H9 (cell line): ENCODE data around the gene PAFAH1B2. TPM values are rescaled to one million over a fixed set of nuclear protein-coding genes. Genes with fewer than 3 reads are reported as not detected.

Experiments used
- DNase-seq: peaks from one replicate; pipeline ENCODE4 v3.0.0-alpha.2; 2017
- H2AFZ ChIP-seq: one replicate; pipeline ENCODE4 v1.6.1; 2013; ENCODE audit warnings: mild to moderate bottlenecking, low read length, control low read depth, moderate library complexity
- H2AK5ac ChIP-seq: 2 replicates; pipeline ENCODE4 v1.6.1; 2013; ENCODE audit warnings: low read length, control low read depth, mixed read lengths; ENCODE audit not compliant: insufficient read length
- H2BK120ac ChIP-seq: one replicate; pipeline ENCODE4 v1.6.1; 2013; ENCODE audit warnings: low read depth, mild to moderate bottlenecking, low read length, control low read depth, inconsistent platforms; ENCODE audit not compliant: poor library complexity, severe bottlenecking
- H2BK12ac ChIP-seq: 2 replicates; pipeline ENCODE4 v1.6.1; 2013; ENCODE audit warnings: low read length, control low read depth, mixed read lengths, low read depth; ENCODE audit not compliant: insufficient read length
- H2BK15ac ChIP-seq: 2 replicates; pipeline ENCODE4 v1.6.1; 2013; ENCODE audit warnings: low read depth, low read length, control low read depth
- H2BK20ac ChIP-seq: one replicate; pipeline ENCODE4 v1.6.1; 2013; ENCODE audit warnings: low read depth, mild to moderate bottlenecking, low read length, control low read depth, inconsistent platforms; ENCODE audit not compliant: poor library complexity, severe bottlenecking
- H2BK5ac ChIP-seq: 2 replicates; pipeline ENCODE4 v1.6.1; 2013; ENCODE audit warnings: low read length, control low read depth, mixed read lengths; ENCODE audit not compliant: insufficient read length
- H3K14ac ChIP-seq: 2 replicates; pipeline ENCODE4 v1.6.1; 2013; ENCODE audit warnings: low read length, control low read depth; ENCODE audit not compliant: insufficient read depth
- H3K18ac ChIP-seq: 2 replicates; pipeline ENCODE4 v1.6.1; 2013; ENCODE audit warnings: low read depth, mild to moderate bottlenecking, mixed read lengths, low read length, control low read depth; ENCODE audit not compliant: insufficient read length
- H3K23ac ChIP-seq: 2 replicates; pipeline ENCODE4 v1.6.1; 2013; ENCODE audit warnings: low read length, control low read depth, mixed read lengths, low read depth; ENCODE audit not compliant: insufficient read length
- H3K23me2 ChIP-seq: 2 replicates; pipeline ENCODE4 v1.6.1; 2013; ENCODE audit warnings: low read depth, mild to moderate bottlenecking, mixed read lengths, low read length, control low read depth; ENCODE audit not compliant: insufficient read length, poor library complexity, severe bottlenecking
- H3K27ac ChIP-seq: 2 replicates; pipeline ENCODE4 v1.5.1; 2013; ENCODE audit warnings: low read length, control low read depth, mixed read lengths, low read depth; ENCODE audit not compliant: insufficient read length
- H3K27me3 ChIP-seq: 2 replicates; pipeline ENCODE4 v1.6.1; 2013; ENCODE audit warnings: low read length, control low read depth, inconsistent platforms; ENCODE audit not compliant: insufficient read depth
- H3K4ac ChIP-seq: 2 replicates; pipeline ENCODE4 v1.6.1; 2013; ENCODE audit warnings: low read depth, mild to moderate bottlenecking, control low read depth, inconsistent platforms, low read length, moderate library complexity
- H3K4me1 ChIP-seq: 2 replicates; pipeline ENCODE4 v1.6.1; 2013; ENCODE audit warnings: low read length, control low read depth, inconsistent platforms; ENCODE audit not compliant: insufficient read depth
- H3K4me2 ChIP-seq: 2 replicates; pipeline ENCODE4 v1.6.1; 2013; ENCODE audit warnings: low read length, control low read depth, mixed read lengths; ENCODE audit not compliant: insufficient read length, insufficient read depth
- H3K56ac ChIP-seq: 2 replicates; pipeline ENCODE4 v1.6.1; 2013; ENCODE audit warnings: low read depth, mild to moderate bottlenecking, mixed read lengths, low read length, control low read depth; ENCODE audit not compliant: insufficient read length
- H3K79me1 ChIP-seq: 2 replicates; pipeline ENCODE4 v1.6.1; 2013; ENCODE audit warnings: low read depth, mild to moderate bottlenecking, moderate library complexity, low read length, control low read depth, inconsistent platforms; ENCODE audit not compliant: insufficient read depth, poor library complexity, severe bottlenecking
- H3K79me2 ChIP-seq: 2 replicates; pipeline ENCODE4 v1.6.1; 2013; ENCODE audit warnings: low read length, control low read depth, inconsistent platforms; ENCODE audit not compliant: insufficient read depth
- H3K9ac ChIP-seq: 2 replicates; pipeline ENCODE4 v1.6.1; 2013; ENCODE audit warnings: low read length, control low read depth, mixed read lengths; ENCODE audit not compliant: insufficient read length; ENCODE audit errors: extremely low read depth
- H3K9me3 ChIP-seq: one replicate; pipeline ENCODE4 v1.6.1; 2013; ENCODE audit warnings: low read depth, low read length, inconsistent platforms; ENCODE audit not compliant: control insufficient read depth
- H3T11ph ChIP-seq: one replicate; pipeline ENCODE4 v1.6.1; 2013; ENCODE audit warnings: mild to moderate bottlenecking, low read length, control low read depth, inconsistent platforms
- H4K20me1 ChIP-seq: one replicate; pipeline ENCODE4 v1.6.1; 2013; ENCODE audit not compliant: control insufficient read depth, insufficient read length, insufficient read depth
- H4K5ac ChIP-seq: 2 replicates; pipeline ENCODE4 v1.6.1; 2013; ENCODE audit warnings: low read depth, mild to moderate bottlenecking, mixed read lengths, low read length, control low read depth; ENCODE audit not compliant: insufficient read length
- H4K8ac ChIP-seq: replicated peaks from 2 replicates; pipeline ENCODE4 v1.6.1; 2013; ENCODE audit warnings: low read length, control low read depth, mixed read lengths, low read depth; ENCODE audit not compliant: insufficient read length
- H4K91ac ChIP-seq: 2 replicates; pipeline ENCODE4 v1.6.1; 2013; ENCODE audit warnings: low read depth, mild to moderate bottlenecking, moderate library complexity, mixed read lengths, low read length, control low read depth; ENCODE audit not compliant: insufficient read length
- H3K27ac Mint-ChIP-seq, 3 experiments: 2 replicates in 2 of 3; 3 replicates in 1 of 3; pipeline ENCODE4 v1.8.0; 2020 to 2021; ENCODE audit warnings: mixed read lengths in 3 of 3, mild to moderate bottlenecking in 1 of 3, moderate library complexity in 1 of 3
- H3K27me3 Mint-ChIP-seq: 2 replicates; pipeline ENCODE4 v1.8.0; 2021; ENCODE audit warnings: low read depth, mild to moderate bottlenecking, moderate library complexity, mixed read lengths
- H3K36me3 Mint-ChIP-seq, 3 experiments: 2 replicates in 2 of 3; 3 replicates in 1 of 3; pipeline ENCODE4 v1.8.0; 2020 to 2021; ENCODE audit warnings: low read depth in 3 of 3, mixed read lengths in 3 of 3; ENCODE audit not compliant: insufficient read depth in 1 of 3
- H3K4me1 Mint-ChIP-seq, 2 experiments: 2 replicates each; pipeline ENCODE4 v1.8.0; 2020; ENCODE audit warnings: mixed read lengths in 2 of 2
- H3K4me3 Mint-ChIP-seq, 2 experiments: 2 replicates in 1 of 2; 3 replicates in 1 of 2; pipeline ENCODE4 v1.8.0; 2020 to 2021; ENCODE audit warnings: mild to moderate bottlenecking in 2 of 2, mixed read lengths in 2 of 2, moderate library complexity in 1 of 2
- H3K9me3 Mint-ChIP-seq, 2 experiments: 2 replicates in 1 of 2; 3 replicates in 1 of 2; pipeline ENCODE4 v1.8.0; 2020; ENCODE audit warnings: mild to moderate bottlenecking in 2 of 2, mixed read lengths in 2 of 2, moderate library complexity in 1 of 2
- WGBS: extraction: QIAGEN DNeasy Blood & Tissue Kit; methylation state at CpG from one replicate; pipeline ENCODE4 v1.1.7; 2013; ENCODE audit warnings: missing lambda C conversion rate, low lambda C conversion rate, mixed read lengths; ENCODE audit not compliant: insufficient read length; ENCODE audit errors: extremely low coverage; 5-methylcytosine and 5-hydroxymethylcytosine counted together
- total RNA-seq: library from RNA; stranded (reverse); gene quantifications from 2 replicates; pipeline ENCODE4 v1.2.1, GENCODE V29; 2021
- TF ChIP-seq, protein P1 (sequence below): fragments of 200-600 bp; sonication (generic); conservative IDR thresholded peaks from 3 replicates; pipeline ENCODE4 v1.8.0; 2021; ENCODE audit warnings: antibody characterized with exemption, mild to moderate bottlenecking

The PAFAH1B2 gene
- total RNA-seq, 1 experiment from 2014 or later = 161 TPM

DNA sequence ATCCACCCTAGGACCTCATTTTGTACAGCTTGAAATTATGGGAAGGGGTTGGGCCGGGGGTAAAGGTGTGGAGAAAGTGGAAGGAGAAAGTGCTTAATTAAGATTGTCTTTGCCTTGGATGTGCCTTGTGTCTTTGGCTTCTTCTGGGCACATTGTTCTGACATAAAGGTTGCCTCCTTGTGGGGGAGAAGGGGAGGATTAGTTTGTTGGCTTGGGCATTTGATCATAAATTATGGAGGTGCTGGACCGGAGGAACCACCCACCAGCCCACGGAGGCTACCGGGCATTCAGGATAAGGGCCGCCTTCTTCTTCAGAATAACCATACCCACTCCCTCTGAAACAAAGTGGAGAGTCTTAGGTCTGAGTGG lies 1.3 kb downstream of the PAFAH1B2 start:
- H3K14ac ChIP-seq = no peak overlapping the region
- no peak overlapping the region for H3K56ac ChIP-seq
- DNase-seq = no peak
- H3K36me3 Mint-ChIP-seq = peaks cover 32 to 51% (median 48%) of the 10 kb centered on the region in 3 experiments
- no peak overlapping the region for H2BK12ac ChIP-seq
- H3K4ac ChIP-seq = no peak overlapping the region
- H3K27ac ChIP-seq = no peak overlapping the region
- no peak overlapping the region for H2AFZ ChIP-seq
- no peaks in the 10 kb centered on the region; a peak in 2 of 5 replicates for H3K9me3 Mint-ChIP-seq
- H3K27me3 ChIP-seq = no peaks in the 10 kb centered on the region
- no peak overlapping the region for H2BK20ac ChIP-seq
- no peak overlapping the region for H4K5ac ChIP-seq
- H3K4me2 ChIP-seq = peak overlapping the region; percentile 84
- no peak overlapping the region for H2BK120ac ChIP-seq
- peaks cover 52% of the 10 kb centered on the region for H3K79me2 ChIP-seq
- no peak overlapping the region for H4K91ac ChIP-seq
- H4K20me1 ChIP-seq = no peaks in the 10 kb centered on the region
- H3K4me1 ChIP-seq = no peaks in the 10 kb centered on the region; the same call in 1 of the 2 replicates
- peaks cover 15% of the 10 kb centered on the region for H3K23me2 ChIP-seq
- no peak overlapping the region for H2BK15ac ChIP-seq
- H4K8ac ChIP-seq = no peak overlapping the region
- no peak overlapping the region for H2AK5ac ChIP-seq
- H3T11ph ChIP-seq = no peak overlapping the region
- no peak overlapping the region for H3K18ac ChIP-seq
- peak overlapping the region; percentile 91 to 95 for H3K4me3 Mint-ChIP-seq
- H3K27me3 Mint-ChIP-seq = peaks cover 9% of the 10 kb centered on the region
- TF ChIP-seq, protein P1, sequence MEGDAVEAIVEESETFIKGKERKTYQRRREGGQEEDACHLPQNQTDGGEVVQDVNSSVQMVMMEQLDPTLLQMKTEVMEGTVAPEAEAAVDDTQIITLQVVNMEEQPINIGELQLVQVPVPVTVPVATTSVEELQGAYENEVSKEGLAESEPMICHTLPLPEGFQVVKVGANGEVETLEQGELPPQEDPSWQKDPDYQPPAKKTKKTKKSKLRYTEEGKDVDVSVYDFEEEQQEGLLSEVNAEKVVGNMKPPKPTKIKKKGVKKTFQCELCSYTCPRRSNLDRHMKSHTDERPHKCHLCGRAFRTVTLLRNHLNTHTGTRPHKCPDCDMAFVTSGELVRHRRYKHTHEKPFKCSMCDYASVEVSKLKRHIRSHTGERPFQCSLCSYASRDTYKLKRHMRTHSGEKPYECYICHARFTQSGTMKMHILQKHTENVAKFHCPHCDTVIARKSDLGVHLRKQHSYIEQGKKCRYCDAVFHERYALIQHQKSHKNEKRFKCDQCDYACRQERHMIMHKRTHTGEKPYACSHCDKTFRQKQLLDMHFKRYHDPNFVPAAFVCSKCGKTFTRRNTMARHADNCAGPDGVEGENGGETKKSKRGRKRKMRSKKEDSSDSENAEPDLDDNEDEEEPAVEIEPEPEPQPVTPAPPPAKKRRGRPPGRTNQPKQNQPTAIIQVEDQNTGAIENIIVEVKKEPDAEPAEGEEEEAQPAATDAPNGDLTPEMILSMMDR = no peak; the same call in 2 of the 3 replicates
- H3K27ac Mint-ChIP-seq = peak overlapping the region; percentile 60 to 95 (median 90); a peak in 6 of 7 replicates
- H3K9me3 ChIP-seq = no peaks in the 10 kb centered on the region
- H3K79me1 ChIP-seq = peaks cover 5% of the 10 kb centered on the region
- peaks cover 30 to 39% of the 10 kb centered on the region in 2 experiments for H3K4me1 Mint-ChIP-seq
- H3K23ac ChIP-seq = no peak overlapping the region
- no peak overlapping the region for H2BK5ac ChIP-seq
- peak overlapping the region; percentile 88 for H3K9ac ChIP-seq
- no CpG with 5 or more reads among the region's 5 CpGs for WGBS
